ENCODE measurements around the gene CIAO3.
A peak's percentile ranks its signal among the peaks of the same experiment; 100 is the strongest.
"Not testable (repeated sequence)": the region's sequence is repeated elsewhere in the genome, so short reads cannot be mapped to it uniquely, and the experiment has no call there.

The CIAO3 gene

GRCh38 chr16:708019-708418 lies 32.8 kb downstream of the CIAO3 start:
- no peak for DNase-seq

GRCh38 chr16:707062-707538 lies 33.7 kb downstream of the CIAO3 start:
- no peak for DNase-seq

DNA sequence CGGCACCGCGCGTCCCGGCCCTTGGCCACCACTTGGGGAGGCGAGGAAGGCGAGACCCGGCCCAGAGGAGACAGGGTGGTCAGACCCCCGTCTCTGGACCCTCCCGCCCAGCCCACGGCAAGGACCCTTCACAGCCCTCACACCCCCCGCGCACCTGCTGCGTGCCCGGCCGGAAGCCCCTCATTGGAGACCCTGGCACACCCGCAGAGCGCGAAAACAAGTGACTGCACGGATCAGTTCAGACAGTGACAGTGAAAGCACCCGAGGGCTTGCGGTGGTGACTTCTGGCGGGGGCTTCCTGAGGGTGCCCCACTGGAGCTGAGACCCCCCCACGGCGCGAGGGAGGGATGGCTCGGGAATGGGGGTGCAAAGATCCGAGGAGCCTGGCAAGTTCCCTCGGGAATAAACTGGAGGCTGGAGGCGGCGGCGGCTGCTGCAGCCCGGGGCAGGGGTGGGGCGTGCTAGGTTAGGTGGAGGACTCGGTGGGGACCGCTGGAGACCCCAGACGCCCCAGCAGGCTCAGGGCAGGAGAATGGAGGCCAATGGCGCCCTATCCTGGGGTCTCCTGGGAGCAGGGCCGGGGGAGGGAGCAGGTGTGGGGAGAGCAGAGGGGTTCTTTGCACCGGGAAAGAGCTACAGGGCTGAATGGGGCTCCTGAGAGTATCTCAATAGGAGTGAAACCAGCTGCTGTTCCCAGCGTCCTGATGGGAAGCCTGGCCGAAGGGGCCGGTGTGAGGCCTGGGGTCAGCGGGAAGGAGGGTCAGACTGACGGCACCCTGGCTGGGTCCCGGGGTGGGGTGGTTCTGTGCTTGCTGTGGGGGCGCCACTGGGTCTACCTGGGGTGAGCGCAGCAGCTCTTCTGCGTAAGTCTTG lies 34.4 kb downstream of the CIAO3 start:
- no peak for DNase-seq

DNA sequence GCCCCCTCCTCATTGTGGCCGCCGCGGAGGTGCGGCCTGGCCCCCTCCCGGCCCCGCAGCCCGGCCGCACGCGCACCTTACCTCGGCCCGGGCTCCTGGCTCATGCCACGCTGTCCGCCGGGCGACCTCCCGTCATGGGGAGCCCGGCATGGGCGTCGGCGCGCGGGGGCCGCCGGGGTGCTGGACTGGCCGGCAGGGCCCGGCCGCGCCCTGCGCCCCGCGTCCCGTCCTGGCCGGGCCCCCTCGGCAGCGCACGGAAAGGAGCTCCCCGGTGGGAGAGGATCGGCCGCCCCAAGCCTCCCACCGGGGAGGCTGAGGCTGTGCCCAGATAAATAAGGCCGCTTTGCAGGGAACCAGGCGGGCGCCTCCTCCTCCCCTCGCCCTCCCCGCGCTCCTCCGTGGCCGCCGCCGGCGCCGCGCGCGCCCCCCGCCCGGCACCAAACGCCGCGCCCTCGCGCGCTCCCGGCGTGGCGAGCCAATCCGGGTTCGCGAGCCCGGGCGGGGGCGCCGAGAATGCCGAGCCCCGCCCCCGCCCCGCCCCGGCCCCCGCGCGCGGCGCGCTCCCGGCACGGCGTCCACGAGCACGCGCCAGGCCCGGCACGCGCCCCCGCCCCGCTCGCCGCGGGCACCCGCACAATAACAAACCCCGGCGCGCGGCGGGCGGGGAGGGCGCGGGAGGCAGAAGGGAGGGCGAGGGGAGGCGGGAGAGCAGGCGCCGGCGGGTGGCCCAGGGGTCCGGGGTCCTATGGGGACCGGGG lies 35.2 kb downstream of the CIAO3 start, which contains the start of gene FBXL16:
Gene FBXL16 (minus strand): TSS at position 371 of the 758 bp plus-strand sequence. CDS start 8,396 bp downstream, outside the sequence.
- no peak for DNase-seq

DNA sequence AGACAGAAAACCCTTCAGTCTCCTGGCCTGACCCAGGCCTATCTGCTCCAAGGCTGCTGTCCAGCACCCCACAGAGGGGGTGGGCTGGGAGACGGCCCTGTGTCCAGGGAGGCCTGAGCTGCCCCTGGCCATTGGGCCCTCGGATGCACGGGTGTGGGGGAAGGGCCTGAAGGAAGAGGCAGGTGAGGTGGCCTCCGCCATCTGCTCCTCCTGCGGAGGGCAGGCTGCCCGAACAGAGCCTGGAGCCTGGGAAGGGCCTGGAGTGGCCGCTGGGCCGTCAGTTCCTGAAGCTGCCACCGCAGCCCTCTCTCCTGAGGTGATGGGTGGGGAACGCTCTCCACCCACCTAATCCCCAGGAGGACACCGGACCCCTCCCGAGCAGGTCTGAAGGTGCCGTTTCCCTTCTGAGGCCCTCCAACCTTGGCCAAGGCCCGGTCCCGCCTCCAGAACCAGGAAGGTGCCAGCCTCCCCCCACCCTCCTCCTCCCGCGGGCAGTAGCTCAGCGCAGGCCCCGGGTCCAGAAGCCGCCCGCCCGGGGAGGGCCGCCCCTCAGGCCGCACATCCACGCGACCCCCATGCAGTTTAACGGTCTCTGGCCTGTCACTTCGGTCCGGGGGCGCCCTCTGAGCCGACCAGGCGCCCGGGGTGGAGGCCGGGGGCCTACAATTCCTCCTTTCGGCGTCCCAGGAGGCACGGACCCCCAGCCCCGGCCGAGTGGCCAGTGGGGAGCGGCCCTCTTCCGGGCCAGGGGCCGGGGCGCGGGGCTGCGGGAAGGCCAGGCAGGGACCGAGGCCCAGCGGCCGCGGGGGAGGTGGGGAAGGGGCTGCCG lies 36.0 kb downstream of the CIAO3 start:
- DNase-seq, result no peak

GRCh38 chr16:704047-704446 lies 36.8 kb downstream of the CIAO3 start:
- no peak for DNase-seq

DNA sequence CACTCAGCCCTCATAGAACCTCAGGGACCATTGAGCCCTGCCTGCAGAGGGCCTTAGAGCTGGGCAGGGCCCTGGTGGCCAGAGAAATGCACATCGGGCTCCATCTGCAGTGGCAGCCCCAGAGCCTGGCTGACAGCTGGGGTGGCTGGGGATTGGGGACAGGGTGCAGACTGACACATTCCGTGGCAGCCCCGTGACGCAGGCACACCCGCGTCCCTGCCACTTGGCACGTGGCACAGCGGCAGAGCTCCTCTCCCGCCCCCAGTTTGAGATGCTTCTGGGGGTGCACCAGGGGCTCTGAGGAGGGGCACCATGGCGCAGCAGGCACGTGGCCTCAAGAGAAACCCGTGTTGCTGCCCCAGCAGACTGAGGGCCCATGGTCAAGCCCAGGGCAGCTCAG lies 37.4 kb downstream of the CIAO3 start:
- DNase-seq, result no peak

- DNase-seq, result no peak
Measured at GRCh38 chr16:702341-702740, 38.5 kb downstream of the CIAO3 start.

GRCh38 chr16:700684-701584 lies 39.9 kb downstream of the CIAO3 start:
- DNase-seq, result peak; percentile 69

GRCh38 chr16:698911-699671 lies 41.7 kb downstream of the CIAO3 start:
- no peak for DNase-seq

GRCh38 chr16:695355-696089 lies 45.3 kb downstream of the CIAO3 start:
- peak; percentile 80 for DNase-seq

DNA sequence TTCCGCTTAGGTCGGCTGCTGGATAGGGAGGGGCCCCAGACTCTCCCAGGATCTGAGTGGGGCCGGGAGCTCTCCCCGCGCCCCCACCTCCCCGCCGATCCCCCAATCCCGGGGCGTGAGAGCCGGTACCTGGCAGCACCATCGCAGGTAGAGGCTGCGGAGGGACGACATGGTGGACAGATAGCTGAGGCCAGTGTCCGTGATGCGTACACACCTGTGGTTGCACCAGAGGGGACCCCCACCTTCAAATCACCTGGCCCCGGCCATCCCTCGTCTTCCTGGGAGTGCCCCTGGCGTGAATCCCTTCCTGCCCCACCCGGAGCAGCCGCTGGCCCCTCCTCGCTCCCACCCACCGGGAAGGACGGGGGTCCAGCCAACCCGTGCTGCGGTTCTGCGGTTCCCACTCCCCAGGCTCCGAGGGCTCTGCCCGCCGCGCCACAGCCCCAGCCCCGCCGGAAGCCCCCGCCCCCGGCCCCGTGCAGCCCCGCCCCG lies 45.9 kb downstream of the CIAO3 start:
- no peak for DNase-seq

GRCh38 chr16:694187-694862 lies 46.5 kb downstream of the CIAO3 start:
- peak; percentile 41 for DNase-seq

- peak; percentile 65 for DNase-seq
Measured at GRCh38 chr16:693766-694165, 47.0 kb downstream of the CIAO3 start.

GRCh38 chr16:693364-693763 lies 47.4 kb downstream of the CIAO3 start:
- DNase-seq, result no peak

DNA sequence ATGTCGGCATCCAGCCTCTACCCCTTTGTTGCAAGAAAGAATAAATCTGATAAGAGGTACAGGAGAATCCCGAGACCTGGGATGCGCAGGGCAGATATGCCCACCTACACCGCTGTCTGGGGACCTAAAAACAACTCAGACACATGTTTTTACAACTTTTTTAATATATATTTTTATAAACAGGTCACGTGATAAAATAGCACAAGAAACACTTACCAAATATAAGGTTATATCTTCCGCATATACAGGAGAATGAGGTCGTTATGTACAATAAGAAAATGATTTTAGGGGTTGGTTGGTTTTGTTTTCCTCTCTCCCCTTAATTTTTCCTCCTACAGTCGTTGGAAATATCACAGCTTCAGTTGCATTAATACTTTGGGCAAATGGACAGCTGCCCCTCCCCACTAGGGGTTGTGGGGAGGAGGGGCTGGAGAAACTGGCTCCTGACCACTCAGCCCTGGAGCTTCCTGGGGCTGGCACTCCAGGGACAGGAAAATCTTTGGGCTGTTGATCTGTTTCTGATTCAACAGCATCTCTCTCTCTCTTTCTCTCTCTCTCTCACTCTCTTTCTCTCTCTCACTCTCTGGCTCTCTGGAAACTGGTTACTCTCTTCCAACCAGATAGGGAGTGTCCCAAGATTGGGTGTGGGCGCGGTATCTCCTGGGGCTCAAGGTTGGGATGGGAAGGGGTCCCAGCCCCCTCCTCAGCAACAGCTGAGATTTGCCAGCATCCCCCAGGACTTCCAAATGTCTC lies 48.3 kb downstream of the CIAO3 start:
- no peak for DNase-seq

DNA sequence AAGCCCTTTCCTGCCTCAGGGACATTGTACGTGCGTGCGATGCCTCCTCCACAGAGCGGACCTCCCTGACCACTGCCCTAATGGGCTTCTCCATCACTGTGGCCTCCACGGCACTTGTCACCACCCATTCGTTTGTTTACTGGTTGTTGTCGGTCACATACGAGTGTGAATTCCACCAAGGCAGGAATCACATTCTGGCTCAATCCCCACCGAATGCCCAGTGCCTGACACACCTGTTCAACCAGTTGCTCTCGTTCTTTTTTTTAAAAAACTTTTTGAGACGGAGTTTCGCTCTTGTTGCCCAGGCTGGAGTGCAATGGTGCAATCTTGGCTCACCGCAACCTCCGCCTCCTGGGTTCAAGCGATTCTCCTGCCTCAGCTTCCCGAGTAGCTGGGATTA lies 49.6 kb downstream of the CIAO3 start:
- DNase-seq, result not testable (repeated sequence)

- DNase-seq, result no peak
Measured at GRCh38 chr16:689175-689897, 51.5 kb downstream of the CIAO3 start.
